Muscle layer of duodenum (tissue), 2 donors: Measurements from ENCODE around the gene ARHGEF28.

Source experiments
- H3K27ac ChIP-seq: one replicate; pipeline ENCODE4 v1.7.0; 2013; ENCODE audit warnings: mild to moderate bottlenecking, low read length
- H3K27me3 ChIP-seq: one replicate; pipeline ENCODE4 v1.7.0; 2013; ENCODE audit warnings: low read depth, mild to moderate bottlenecking, control low read depth, low read length
- H3K36me3 ChIP-seq, 2 donors: one replicate each; pipeline ENCODE4 v1.7.0; 2013; ENCODE audit warnings: low read length in 2 of 2, control low read depth in 1 of 2, mild to moderate bottlenecking in 1 of 2; ENCODE audit not compliant: insufficient read depth in 2 of 2, control insufficient read depth in 1 of 2
- H3K4me1 ChIP-seq, 2 donors: one replicate each; pipeline ENCODE4 v1.7.0; 2013; ENCODE audit warnings: low read length in 2 of 2, mild to moderate bottlenecking in 2 of 2, control low read depth in 1 of 2, moderate library complexity in 1 of 2; ENCODE audit not compliant: insufficient read depth in 2 of 2, control insufficient read depth in 1 of 2
- H3K4me3 ChIP-seq, 2 donors: one replicate each; pipeline ENCODE4 v1.7.0; 2013; ENCODE audit warnings: low read length in 2 of 2, low read depth in 1 of 2, mild to moderate bottlenecking in 1 of 2
- H3K9me3 ChIP-seq, 2 donors: one replicate each; pipeline ENCODE4 v1.7.0; 2013; ENCODE audit warnings: low read length in 2 of 2, control low read depth in 1 of 2, mild to moderate bottlenecking in 1 of 2; ENCODE audit not compliant: control insufficient read depth in 1 of 2
- donor health status: healthy.

The ARHGEF28 gene

DNA sequence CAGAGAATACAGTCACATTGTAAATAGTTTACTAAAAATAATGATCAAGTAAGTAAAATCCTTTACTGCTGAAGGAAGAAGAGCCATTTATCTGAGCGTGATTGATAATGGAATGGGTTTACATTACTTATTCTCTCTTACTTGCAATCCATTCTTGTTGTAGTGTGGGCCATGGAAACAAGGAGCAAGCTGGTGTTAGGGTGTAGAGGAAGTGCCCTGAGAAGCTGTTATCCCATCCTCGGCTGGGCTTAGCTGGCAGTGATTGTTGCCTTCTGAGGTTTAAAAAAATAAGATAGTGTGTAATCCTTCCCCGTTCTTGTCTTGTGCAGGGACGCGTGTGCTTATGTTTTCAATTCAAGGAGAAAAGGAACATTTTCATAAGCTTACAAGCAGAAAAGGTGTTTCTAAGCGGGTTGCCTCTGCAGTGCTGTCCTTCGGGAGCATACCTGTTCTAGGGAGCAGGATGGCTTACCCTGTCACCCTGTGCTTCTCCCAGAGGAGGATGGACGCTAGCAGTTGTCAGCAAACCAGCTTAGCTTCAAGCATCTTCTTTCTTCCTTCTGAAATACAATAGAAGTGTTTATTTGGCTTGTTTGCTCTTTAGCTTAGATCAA, 188.3 kb downstream of the ARHGEF28 start:
- no peaks in the 10 kb centered on the region for H3K4me1 ChIP-seq
- H3K27me3 ChIP-seq, result no peaks in the 10 kb centered on the region
- no peak overlapping the region for H3K4me3 ChIP-seq
- H3K36me3 ChIP-seq, result no peaks in the 10 kb centered on the region
- H3K27ac ChIP-seq, result no peak overlapping the region
- H3K9me3 ChIP-seq, result no peaks in the 10 kb centered on the region

DNA sequence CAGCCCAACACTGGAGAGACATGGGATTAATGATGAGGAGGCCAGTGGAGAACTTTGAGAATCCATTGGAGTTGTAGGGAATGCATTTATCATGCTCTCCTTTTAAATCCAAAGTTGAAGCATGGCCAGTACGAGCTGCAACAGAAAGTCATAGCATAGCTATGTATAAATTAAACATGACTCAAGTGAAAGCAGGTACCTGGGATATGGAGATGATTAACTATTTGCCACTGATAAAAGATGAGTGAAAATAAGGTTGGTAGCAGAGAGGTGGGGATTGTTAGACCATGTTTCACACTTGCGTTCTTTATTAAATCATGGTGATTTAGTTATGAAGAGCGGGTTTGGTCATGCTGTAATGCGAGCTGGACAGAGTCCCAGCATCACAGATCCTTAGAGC, 189.6 kb downstream of the ARHGEF28 start:
- no peaks in the 10 kb centered on the region for H3K9me3 ChIP-seq
- no peak overlapping the region for H3K27ac ChIP-seq
- no peaks in the 10 kb centered on the region for H3K36me3 ChIP-seq
- no peaks in the 10 kb centered on the region for H3K27me3 ChIP-seq
- H3K4me3 ChIP-seq, result no peak overlapping the region
- no peaks in the 10 kb centered on the region for H3K4me1 ChIP-seq

DNA sequence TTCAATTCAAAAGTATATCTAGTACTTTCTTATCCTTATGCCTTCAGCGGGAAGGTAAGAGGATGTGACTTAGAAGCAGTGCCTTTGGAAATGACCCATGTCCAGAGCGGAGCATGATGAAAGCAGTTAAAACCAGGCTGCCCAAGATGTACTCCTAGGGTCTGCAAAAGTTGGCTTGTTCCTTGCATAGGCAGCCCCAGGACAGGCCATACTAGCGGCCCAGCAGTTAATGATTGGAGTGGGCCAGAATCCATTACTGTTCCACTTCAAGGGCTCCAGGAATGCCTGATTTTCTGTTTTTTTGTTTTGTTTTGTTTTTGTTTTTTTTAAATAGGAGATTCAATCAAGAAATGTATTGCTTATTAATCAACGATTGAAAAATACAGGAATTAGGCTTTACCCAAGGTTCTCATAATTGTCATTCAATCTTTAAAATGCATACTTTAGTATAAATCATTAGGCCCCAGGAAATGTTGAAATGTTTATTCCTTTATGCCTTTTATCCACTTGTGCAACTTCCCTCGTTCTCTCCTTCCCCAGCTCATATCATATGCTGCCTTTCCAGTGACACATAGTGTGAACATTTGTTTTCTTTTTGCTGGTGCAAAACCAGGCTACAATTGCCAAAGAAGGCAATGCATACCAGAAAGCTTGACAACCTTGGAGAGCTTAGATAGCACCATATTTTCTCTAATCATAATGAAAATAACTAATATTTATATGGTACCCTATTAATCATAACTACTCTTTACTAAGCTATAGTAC, 190.8 kb downstream of the ARHGEF28 start:
- Histone ChIP-seq H3K9me3 (no peaks in the 10 kb centered on the region), H3K27ac (no peak overlapping the region), H3K4me1 (no peaks in the 10 kb centered on the region), H3K36me3 (no peaks in the 10 kb centered on the region), H3K27me3 (no peaks in the 10 kb centered on the region), H3K4me3 (no peak overlapping the region)

DNA sequence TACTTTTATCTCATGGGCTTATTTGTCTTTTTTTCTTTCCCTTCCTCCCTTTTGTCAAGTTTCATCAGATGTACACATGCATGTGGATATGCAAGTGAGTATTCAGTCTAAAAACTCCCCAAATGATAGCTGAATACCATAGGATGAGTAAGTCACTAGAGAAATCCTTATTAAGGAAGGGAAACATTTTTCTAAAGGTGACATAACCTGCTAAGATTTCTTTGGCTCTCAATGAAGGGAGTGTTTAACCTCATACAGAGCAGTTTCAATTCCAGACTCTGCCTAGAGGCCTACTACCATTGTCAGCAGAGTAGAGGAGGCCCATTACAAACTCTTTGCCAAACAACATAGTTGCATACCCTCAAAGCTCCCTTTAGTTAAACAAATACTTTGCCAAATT, 192.4 kb downstream of the ARHGEF28 start:
- Histone ChIP-seq H3K4me1 (no peaks in the 10 kb centered on the region), H3K27me3 (no peaks in the 10 kb centered on the region), H3K36me3 (no peaks in the 10 kb centered on the region), H3K4me3 (no peak overlapping the region), H3K9me3 (no peaks in the 10 kb centered on the region), H3K27ac (no peak overlapping the region)

DNA sequence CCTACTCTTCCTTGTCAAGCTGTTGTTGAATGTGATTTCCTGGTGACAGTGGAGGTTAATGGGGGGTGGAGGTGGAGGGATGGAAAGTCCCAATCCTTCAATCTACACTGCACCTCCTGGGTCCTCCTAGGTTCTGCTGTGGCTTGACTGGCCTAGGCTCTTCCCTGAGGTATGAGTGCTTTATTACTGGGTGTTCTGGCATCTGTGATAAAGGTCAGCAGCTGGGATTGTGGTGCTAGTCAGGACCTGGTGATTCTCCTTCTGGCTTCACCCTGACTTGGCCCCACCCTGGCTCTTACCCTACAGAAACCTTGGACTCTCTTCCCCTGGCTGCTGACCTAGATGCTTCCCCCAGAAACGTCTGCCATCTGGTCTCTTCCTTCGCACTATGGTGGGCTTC, 194.3 kb downstream of the ARHGEF28 start:
- Histone ChIP-seq H3K36me3 (no peaks in the 10 kb centered on the region), H3K27me3 (no peaks in the 10 kb centered on the region), H3K9me3 (no peaks in the 10 kb centered on the region), H3K4me3 (no peak overlapping the region), H3K4me1 (no peaks in the 10 kb centered on the region), H3K27ac (no peak overlapping the region)

DNA sequence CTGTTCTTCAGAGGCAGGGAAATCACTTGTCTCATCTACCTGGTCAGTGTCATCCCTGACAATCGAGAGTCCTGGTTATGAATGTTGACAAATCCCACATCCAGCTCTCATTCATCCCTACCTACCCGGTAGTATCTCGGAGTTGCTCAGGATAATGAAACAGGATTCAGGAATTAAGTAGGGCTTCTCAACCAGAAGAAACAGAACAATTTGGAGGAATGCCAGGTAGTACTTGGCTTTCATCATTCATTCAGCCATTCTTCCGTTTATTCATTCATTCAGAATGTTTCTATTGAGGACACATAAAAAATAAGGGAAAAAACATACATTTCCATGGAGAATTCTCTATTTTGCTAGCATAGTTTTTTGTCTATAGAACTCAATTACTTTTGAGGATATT, 195.0 kb downstream of the ARHGEF28 start:
- no peaks in the 10 kb centered on the region for H3K27me3 ChIP-seq
- no peaks in the 10 kb centered on the region for H3K9me3 ChIP-seq
- H3K36me3 ChIP-seq, result no peaks in the 10 kb centered on the region
- no peak overlapping the region for H3K4me3 ChIP-seq
- no peak overlapping the region for H3K27ac ChIP-seq
- H3K4me1 ChIP-seq, result no peaks in the 10 kb centered on the region

DNA sequence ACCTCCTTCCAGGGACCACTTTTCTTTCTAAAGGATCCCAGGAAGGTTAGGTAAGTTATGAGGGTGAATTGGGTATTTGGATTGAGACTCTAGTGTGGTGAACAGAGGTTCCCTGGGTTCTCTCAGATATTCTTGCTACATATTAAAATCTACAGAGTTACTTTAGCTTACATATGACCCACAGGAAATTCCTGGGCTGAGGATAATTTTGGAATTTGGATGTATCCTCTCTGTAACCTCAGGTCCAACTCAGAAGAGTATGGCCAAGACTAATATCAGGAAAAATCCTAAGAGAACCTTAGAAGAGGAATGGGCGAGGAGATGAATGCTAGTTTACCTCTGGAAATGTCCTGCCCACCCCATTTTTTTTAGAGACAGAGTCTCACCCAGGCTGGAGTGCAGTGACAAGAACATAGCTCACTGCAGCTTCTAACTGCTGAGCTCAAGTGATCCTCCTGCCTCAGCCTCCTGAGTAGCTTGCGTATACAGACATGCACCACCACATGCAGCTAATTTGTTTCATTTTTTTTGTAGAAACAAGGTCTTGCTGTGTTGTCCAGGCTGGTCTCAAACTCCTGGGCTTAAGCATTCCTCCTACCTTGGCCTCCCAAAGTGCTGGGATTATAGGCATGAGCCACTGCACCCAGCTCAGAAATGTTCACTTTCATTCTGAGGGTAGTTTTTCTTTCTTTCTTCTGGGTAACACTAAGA, 196.4 kb downstream of the ARHGEF28 start:
- Histone ChIP-seq H3K36me3 (no peaks in the 10 kb centered on the region), H3K9me3 (no peaks in the 10 kb centered on the region), H3K27me3 (no peaks in the 10 kb centered on the region), H3K4me1 (peaks cover 0 to 10% of the 10 kb centered on the region in 2 donors), H3K4me3 (no peak overlapping the region), H3K27ac (no peak overlapping the region)

DNA sequence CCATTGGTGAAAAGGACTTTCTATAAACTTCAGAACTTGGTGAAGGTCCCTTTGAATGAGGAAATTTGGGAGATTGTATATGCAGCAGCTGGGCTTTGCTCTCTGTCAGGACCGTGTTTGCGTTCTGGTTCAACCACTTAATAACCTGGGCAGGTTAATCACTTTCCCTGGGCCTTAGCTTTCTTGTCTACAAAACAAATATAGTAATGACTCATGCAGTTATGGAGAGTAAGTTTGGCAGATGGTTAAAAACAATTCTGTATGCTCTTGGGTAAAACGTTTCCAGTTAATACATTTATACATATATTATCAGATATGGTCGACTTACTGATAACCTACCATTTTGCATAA, 197.0 kb downstream of the ARHGEF28 start:
- Histone ChIP-seq H3K9me3 (no peaks in the 10 kb centered on the region), H3K27me3 (no peaks in the 10 kb centered on the region), H3K27ac (no peak overlapping the region)

DNA sequence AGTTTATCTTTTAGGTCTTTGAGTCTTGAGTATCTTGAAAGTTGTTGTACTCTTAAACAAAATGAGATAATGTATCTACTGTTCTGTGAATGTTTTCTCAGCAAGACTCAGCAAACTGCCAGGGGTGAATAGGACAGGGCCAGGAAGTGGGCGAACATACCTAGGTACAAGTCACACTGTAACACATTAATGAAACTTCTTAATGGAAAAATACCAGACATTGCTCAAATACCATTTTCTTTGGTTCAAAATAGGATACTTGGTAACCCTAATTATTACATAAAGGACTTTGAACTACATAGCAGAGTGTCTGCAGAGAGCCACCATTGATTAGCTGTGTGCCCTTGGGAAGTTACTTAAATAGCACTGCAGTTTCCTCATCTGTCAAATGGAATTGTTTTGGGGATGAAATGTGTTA, 197.5 kb downstream of the ARHGEF28 start:
- Histone ChIP-seq H3K9me3 (no peaks in the 10 kb centered on the region), H3K27ac (no peak overlapping the region), H3K27me3 (no peaks in the 10 kb centered on the region), H3K36me3 (no peaks in the 10 kb centered on the region), H3K4me1 (peaks cover 0 to 10% of the 10 kb centered on the region in 2 donors), H3K4me3 (no peak overlapping the region)

More for the DNA sequence above, 197.0 kb downstream of the ARHGEF28 start:
- peaks cover 0 to 10% of the 10 kb centered on the region in 2 donors for H3K4me1 ChIP-seq
- no peaks in the 10 kb centered on the region for H3K36me3 ChIP-seq
- no peak overlapping the region for H3K4me3 ChIP-seq

DNA sequence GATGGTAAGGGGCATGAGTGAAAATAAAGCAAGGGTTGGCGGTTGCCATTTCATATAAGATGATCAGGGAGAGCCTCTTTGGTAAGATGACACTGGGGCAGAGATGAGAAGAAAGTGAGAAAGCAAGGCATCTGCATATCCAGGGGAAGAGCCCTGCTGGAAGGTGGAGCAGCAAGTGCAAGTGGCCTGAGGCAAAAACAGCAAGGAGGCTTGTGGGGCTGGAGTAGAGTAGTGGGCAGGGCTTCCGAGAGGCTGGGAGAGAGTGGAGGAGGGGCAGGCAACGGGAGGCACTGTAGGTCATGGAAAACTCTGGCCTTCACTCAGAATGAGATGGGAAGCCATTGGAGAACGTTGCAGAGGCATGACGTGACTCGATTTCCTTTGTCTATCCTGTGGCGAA, 199.2 kb downstream of the ARHGEF28 start:
- H3K27me3 ChIP-seq, result no peaks in the 10 kb centered on the region
- no peaks in the 10 kb centered on the region for H3K36me3 ChIP-seq
- H3K4me1 ChIP-seq, result peaks cover 0 to 10% of the 10 kb centered on the region in 2 donors
- H3K4me3 ChIP-seq, result no peak overlapping the region
- H3K9me3 ChIP-seq, result no peaks in the 10 kb centered on the region
- H3K27ac ChIP-seq, result no peak overlapping the region

DNA sequence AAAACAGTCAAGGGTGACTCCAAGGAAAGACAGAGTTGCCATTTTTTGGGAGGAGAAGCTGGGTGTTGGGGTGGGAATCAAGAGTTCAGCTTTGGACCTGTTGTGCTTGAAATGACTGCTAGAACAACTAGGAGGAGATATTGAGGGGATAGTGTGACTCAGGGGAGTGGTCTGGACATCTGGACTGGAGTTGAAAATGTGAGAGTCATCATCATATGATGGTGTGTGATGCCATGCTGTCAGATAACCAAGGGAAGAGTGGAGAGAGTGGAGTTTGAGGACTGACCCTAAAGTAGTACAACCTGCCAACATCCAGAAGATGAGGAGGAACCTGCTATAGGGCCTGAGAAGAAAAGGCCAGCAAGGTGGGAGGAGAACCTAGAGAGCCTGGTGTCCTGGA, 199.7 kb downstream of the ARHGEF28 start:
- Histone ChIP-seq H3K27me3 (no peaks in the 10 kb centered on the region), H3K4me1 (peaks cover 0 to 10% of the 10 kb centered on the region in 2 donors), H3K36me3 (no peaks in the 10 kb centered on the region), H3K4me3 (no peak overlapping the region), H3K9me3 (no peaks in the 10 kb centered on the region), H3K27ac (no peak overlapping the region)
